ENCODE measurements around the gene RGS1.

RGS1 gene

GRCh38 chr1:192535916-192536664 is 39.5 kb upstream of the RGS1 start:
- H3K4me1 ChIP-seq (ENCODE audit: low read depth, poor library complexity, severe bottlenecking): peaks cover 88% of the 10 kb centered on the region

GRCh38 chr1:192538407-192539296 is 36.9 kb upstream of the RGS1 start:
- TF ChIP-seq CTCF (conservative IDR thresholded peaks at IDR 0.05; ENCODE audit: low read depth, low read length): no peak
- Histone ChIP-seq H3K36me3 (ENCODE audit: insufficient read depth) (no peaks in the 10 kb centered on the region), H2AFZ (ENCODE audit: low read depth) (peak overlapping the region; percentile 60; the same call in 1 of the 2 replicates), H4K20me1 (ENCODE audit: insufficient read depth) (no peaks in the 10 kb centered on the region), H3K4me3 (IDR thresholded peaks at IDR 0.05; ENCODE audit: insufficient read depth, low read depth, low read length) (peak overlapping the region; percentile 31), H3K9ac (peak overlapping the region; percentile 76), H3K4me2 (peak overlapping the region; percentile 85), H3K27ac (peak overlapping the region; percentile 97), H3K4me1 (ENCODE audit: low read depth, poor library complexity, severe bottlenecking) (peaks cover 100% of the 10 kb centered on the region), H3K79me2 (ENCODE audit: insufficient read depth, low read depth) (no peaks in the 10 kb centered on the region), H3K27me3 (ENCODE audit: insufficient read depth, low read depth) (no peaks in the 10 kb centered on the region)

More at GRCh38 chr1:192535916-192536664, 39.5 kb upstream of the RGS1 start:
- no peaks in the 10 kb centered on the region for H3K36me3 ChIP-seq (ENCODE audit: insufficient read depth)
- no peaks in the 10 kb centered on the region for H3K27me3 ChIP-seq (ENCODE audit: insufficient read depth, low read depth)
- H3K27ac ChIP-seq: no peak overlapping the region; the same call in 1 of the 2 replicates
- H3K4me2 ChIP-seq: no peak overlapping the region
- TF ChIP-seq CTCF (conservative IDR thresholded peaks at IDR 0.05; ENCODE audit: low read depth, low read length): no peak
- H3K9ac ChIP-seq: no peak overlapping the region
- no peak overlapping the region for H2AFZ ChIP-seq (ENCODE audit: low read depth)
- H4K20me1 ChIP-seq (ENCODE audit: insufficient read depth): no peaks in the 10 kb centered on the region
- H3K79me2 ChIP-seq (ENCODE audit: insufficient read depth, low read depth): no peaks in the 10 kb centered on the region
- no peak overlapping the region for H3K4me3 ChIP-seq (IDR thresholded peaks at IDR 0.05; ENCODE audit: insufficient read depth, low read depth, low read length)

- H3K79me2 ChIP-seq (ENCODE audit: insufficient read depth, low read depth): no peaks in the 10 kb centered on the region
- H3K27ac ChIP-seq: peak overlapping the region; percentile 97
- H2AFZ ChIP-seq (ENCODE audit: low read depth): peak overlapping the region; percentile 60
- H3K27me3 ChIP-seq (ENCODE audit: insufficient read depth, low read depth): no peaks in the 10 kb centered on the region
- peak overlapping the region; percentile 76 for H3K9ac ChIP-seq
- H3K4me3 ChIP-seq (IDR thresholded peaks at IDR 0.05; ENCODE audit: insufficient read depth, low read depth, low read length): peak overlapping the region; percentile 31
- H4K20me1 ChIP-seq (ENCODE audit: insufficient read depth): no peaks in the 10 kb centered on the region
- H3K4me1 ChIP-seq (ENCODE audit: low read depth, poor library complexity, severe bottlenecking): peaks cover 100% of the 10 kb centered on the region
- TF ChIP-seq CTCF (conservative IDR thresholded peaks at IDR 0.05; ENCODE audit: low read depth, low read length): no peak
- peak overlapping the region; percentile 85 for H3K4me2 ChIP-seq
- no peaks in the 10 kb centered on the region for H3K36me3 ChIP-seq (ENCODE audit: insufficient read depth)
Measured at GRCh38 chr1:192539297-192540092, 36.1 kb upstream of the RGS1 start.

GRCh38 chr1:192543445-192543844 is 32.1 kb upstream of the RGS1 start:
- H3K79me2 ChIP-seq (ENCODE audit: insufficient read depth, low read depth): no peaks in the 10 kb centered on the region
- TF ChIP-seq CTCF (conservative IDR thresholded peaks at IDR 0.05; ENCODE audit: low read depth, low read length): no peak
- no peaks in the 10 kb centered on the region for H3K36me3 ChIP-seq (ENCODE audit: insufficient read depth)
- no peaks in the 10 kb centered on the region for H4K20me1 ChIP-seq (ENCODE audit: insufficient read depth)
- peak overlapping the region; percentile 89; the same call in 1 of the 2 replicates for H3K27ac ChIP-seq
- H3K9ac ChIP-seq: no peak overlapping the region
- H3K4me2 ChIP-seq: no peak overlapping the region; the same call in 1 of the 2 replicates
- H3K4me1 ChIP-seq (ENCODE audit: low read depth, poor library complexity, severe bottlenecking): peaks cover 100% of the 10 kb centered on the region
- H2AFZ ChIP-seq (ENCODE audit: low read depth): no peak overlapping the region
- no peak overlapping the region for H3K4me3 ChIP-seq (IDR thresholded peaks at IDR 0.05; ENCODE audit: insufficient read depth, low read depth, low read length)
- H3K27me3 ChIP-seq (ENCODE audit: insufficient read depth, low read depth): no peaks in the 10 kb centered on the region
